HG03060 (cell line): ENCODE measurements around the gene CLDN19.
"Not testable (repeated sequence)": the region's sequence is repeated elsewhere in the genome, so short reads cannot be mapped to it uniquely, and the experiment has no call there.

Experiments used
- ATAC-seq: cut with Tn5 transposase; IDR thresholded peaks from one replicate; pipeline ENCODE4 v1.9.1; 2021; ENCODE audit warnings: low read depth, moderate number of reproducible peaks; ENCODE audit not compliant: unreplicated experiment

Gene CLDN19

GRCh38 chr1:42714441-42714840 is 25.6 kb downstream of the CLDN19 start:
- not testable (repeated sequence) for ATAC-seq

GRCh38 chr1:42713293-42713692 is 26.7 kb downstream of the CLDN19 start:
- ATAC-seq: no peak

GRCh38 chr1:42712808-42713207 is 27.2 kb downstream of the CLDN19 start:
- not testable (repeated sequence) for ATAC-seq

- ATAC-seq: no peak
These were observed 36.1 kb downstream of the CLDN19 start for GRCh38 chr1:42703888-42704464.

- ATAC-seq: no peak
These were observed 40.0 kb downstream of the CLDN19 start for GRCh38 chr1:42700006-42700405.

- no peak for ATAC-seq
These were observed 41.8 kb downstream of the CLDN19 start for GRCh38 chr1:42698081-42698813.

- no peak for ATAC-seq
These were observed 47.1 kb downstream of the CLDN19 start for GRCh38 chr1:42692911-42693310.

- no peak for ATAC-seq
These were observed 47.6 kb downstream of the CLDN19 start for GRCh38 chr1:42692461-42692860.

GRCh38 chr1:42691157-42691498 is 48.9 kb downstream of the CLDN19 start:
- no peak for ATAC-seq

- ATAC-seq: no peak
These were observed 49.4 kb downstream of the CLDN19 start for GRCh38 chr1:42690477-42691156.

- ATAC-seq: no peak
These were observed 50.1 kb downstream of the CLDN19 start for GRCh38 chr1:42689912-42690311.

- ATAC-seq: no peak
These were observed 53.6 kb downstream of the CLDN19 start for GRCh38 chr1:42686418-42686817.

GRCh38 chr1:42684139-42684538 is 55.9 kb downstream of the CLDN19 start:
- ATAC-seq: no peak
